Activated naive CD4-positive, alpha-beta T cell treated with Interleukin-2 at 50 U/mL for 16 hours (primary cell): ENCODE measurements around the gene POFUT2.

ENCODE experiments used
- DNase-seq: peaks from one replicate; pipeline ENCODE4 v3.0.0-alpha.2; 2020

The POFUT2 gene

GRCh38 chr21:45246386-45247320 lies 41.0 kb downstream of the POFUT2 start:
- DNase-seq, result no peak

DNA sequence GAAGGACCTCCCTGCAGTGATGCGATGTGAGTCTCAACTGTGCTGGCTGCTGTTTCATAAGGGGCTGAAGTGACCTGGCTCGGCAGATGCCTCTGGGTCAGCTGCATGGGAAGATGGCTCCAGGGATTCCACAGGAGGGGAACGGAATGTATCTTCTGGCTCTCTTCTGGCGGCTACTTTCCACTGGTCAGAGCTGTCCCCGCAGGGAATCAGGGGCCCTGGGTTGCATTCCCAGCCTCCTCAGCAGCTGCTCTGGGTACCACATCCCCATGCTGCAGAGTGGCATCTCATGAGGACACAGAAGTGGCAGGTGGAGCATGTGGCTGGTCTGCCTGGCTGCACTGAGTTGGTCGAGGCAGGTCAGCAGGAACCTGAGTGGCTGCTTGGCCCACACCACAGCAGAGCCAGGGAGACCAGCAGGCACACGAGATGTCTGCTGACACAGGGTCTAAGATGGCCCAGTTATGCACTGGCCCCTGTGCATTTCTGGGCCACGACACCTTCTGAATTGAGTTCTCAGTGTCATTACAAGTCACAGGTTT lies 42.8 kb downstream of the POFUT2 start:
- DNase-seq, result no peak

DNA sequence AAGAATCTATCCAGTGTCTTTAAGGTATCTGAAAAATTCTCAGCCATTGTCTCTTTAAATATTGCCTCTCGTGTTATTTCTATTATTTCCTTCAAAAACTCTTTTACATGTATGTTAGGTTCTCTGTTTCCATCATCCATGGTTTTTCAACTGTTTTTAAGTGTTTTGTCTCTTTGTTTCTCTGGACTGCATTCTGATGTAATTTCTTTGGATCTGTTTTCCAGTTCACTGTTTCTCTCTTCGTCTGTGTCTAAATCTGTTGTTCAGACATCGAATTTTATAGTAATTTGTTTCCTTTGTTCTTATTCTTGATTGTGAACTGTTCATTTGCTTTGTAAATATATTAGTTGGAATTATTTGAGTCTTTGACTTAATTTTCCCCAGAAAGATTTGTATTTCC lies 44.1 kb downstream of the POFUT2 start:
- DNase-seq, result no peak

DNA sequence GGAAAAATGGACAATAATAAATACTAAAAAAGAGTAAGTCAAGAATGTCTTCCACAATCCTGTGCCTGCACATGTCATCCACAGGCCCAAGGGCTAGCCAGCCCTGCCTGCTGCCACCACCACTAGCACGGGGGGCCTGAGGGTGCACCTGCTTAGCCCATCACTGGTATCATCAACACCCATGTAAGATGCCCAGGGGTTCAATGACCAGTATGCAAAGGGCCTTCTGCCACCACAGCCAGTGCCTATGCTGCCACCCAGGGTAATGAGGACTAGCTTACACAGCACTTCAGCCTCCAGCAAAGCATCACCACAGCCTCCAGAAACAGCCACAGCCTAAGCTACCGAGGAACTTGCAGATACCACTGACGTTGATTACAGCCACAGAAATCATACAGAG lies 46.3 kb downstream of the POFUT2 start:
- DNase-seq, result no peak

- no peak for DNase-seq
These were observed 50.3 kb downstream of the POFUT2 start for GRCh38 chr21:45237401-45237800.

DNA sequence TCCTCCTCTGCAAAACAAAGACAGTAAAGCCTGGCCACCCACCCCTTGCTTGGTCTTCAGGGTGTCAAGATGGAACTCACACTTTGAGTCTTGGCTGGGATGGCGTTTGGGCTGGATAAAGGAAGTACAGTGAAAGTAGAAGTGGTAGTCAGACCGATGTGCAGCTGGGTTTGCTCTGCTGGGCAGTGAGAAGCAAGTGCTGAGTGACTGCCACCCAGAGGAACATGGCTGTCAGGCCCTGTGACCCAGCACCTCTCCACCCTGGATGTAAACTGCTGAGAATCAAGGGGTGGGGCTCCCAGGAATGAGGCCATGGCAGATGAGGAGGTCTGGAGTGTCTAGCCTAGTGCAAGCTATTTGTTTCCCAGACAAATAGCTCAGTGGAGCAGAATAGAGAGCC lies 51.2 kb downstream of the POFUT2 start:
- no peak for DNase-seq

- no peak for DNase-seq
These were observed 52.2 kb downstream of the POFUT2 start for GRCh38 chr21:45235488-45235887.

DNA sequence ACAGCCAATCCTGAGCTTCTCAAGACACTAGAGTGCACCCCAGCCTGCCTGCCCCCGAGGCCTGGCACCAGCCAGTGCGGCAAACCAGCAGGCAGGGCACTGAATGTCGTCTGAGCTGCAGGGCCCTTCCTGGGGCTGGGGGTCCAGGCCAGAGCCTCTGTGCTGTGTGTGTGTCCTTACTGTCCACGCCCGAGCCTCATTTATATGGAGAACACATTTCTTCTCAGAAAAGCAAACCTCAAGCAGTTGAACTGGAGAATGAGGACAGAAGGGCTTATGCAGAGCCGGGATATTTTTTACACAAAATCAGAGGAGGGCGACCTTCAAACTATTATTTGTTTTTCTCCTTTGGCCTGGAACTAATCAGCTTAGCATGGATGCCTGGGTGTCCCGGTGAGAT lies 52.7 kb downstream of the POFUT2 start:
- no peak for DNase-seq

GRCh38 chr21:45234127-45234526 lies 53.6 kb downstream of the POFUT2 start:
- DNase-seq, result no peak

- DNase-seq, result no peak
These were observed 56.0 kb downstream of the POFUT2 start for GRCh38 chr21:45231705-45232104.

- DNase-seq, result no peak
These were observed 58.9 kb downstream of the POFUT2 start for GRCh38 chr21:45228656-45229240.

- peak; percentile 82 for DNase-seq
These were observed 59.5 kb downstream of the POFUT2 start for GRCh38 chr21:45228171-45228641.

DNA sequence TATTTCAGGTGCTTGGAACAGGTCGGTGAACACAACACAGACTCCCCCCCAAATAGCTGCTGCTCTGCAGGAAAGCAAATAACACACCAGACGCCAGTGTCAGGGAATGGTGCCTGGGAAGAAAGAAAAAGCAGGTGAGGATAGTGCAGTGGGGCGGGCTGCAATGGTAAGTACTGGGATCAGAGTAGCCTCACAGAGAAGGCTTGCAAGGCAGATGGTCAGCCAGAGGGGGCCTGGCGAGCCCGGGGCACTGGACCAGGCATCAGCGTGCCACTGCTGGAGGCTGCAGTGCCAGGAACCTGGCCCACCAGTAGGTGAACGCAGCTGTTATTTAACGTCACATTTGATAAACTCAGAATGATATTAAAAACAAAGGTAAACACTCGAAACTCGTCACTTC lies 60.0 kb downstream of the POFUT2 start:
- no peak for DNase-seq

- peak; percentile 36 for DNase-seq
These were observed 61.0 kb downstream of the POFUT2 start for GRCh38 chr21:45226540-45227326.

GRCh38 chr21:45225741-45226327 lies 61.9 kb downstream of the POFUT2 start:
- DNase-seq, result no peak

DNA sequence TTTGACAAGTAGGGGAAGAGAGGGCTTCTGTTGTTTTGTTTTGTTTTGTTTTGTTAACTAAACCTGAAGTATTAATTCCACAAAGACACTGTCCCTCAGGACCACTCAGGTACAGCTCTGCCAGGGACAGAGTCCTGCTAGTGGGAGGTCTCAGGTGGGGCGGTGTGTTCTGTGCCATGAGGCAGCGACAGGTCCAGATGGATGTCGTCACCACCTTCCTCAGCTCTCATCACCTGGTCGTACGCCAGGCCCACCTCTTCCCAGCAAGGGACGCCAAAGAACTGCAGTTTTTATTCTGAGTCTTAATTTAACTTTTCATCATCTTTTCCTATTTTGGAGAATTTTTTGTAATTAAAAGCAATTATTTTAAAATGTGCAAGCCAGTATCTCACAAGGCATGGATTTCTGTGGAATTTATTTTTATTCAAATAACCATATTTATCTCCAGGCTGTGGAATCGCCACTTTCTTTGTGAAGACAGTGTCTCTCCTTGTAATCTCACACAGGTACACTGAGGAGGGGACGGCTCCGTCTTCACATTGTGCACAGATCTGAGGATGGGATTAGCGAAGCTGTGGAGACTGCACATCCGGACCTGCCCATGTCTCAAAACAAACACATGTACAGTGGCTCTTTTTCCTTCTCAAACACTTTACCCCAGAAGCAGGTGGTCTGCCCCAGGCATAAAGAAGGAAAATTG lies 62.5 kb downstream of the POFUT2 start:
- DNase-seq, result no peak

GRCh38 chr21:45224189-45224938 lies 63.3 kb downstream of the POFUT2 start:
- DNase-seq, result peak; percentile 69

GRCh38 chr21:45223236-45224185 lies 64.2 kb downstream of the POFUT2 start:
- DNase-seq, result no peak

DNA sequence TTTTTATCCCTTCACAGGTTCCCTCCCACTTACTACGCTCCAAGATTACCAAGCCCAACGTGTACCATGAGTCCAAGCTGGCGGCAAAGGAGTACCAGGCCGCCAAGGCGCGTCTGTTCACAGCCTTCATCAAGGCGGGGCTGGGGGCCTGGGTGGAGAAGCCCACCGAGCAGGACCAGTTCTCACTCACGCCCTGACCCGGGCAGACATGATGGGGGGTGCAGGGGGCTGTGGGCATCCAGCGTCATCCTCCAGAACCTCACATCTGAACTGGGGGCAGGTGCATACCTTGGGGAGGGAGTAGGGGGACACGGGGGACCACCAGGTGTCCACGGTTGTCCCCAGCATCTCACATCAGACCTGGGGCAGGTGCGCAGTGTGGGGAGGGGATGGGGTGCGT lies 65.7 kb downstream of the POFUT2 start:
- DNase-seq, result no peak
